ENCODE results near the gene TMPRSS4.

Gene TMPRSS4

GRCh38 chr11:118135051-118135795 lies 58.3 kb downstream of the TMPRSS4 start:
- no peak for DNase-seq (ENCODE audit: low read depth, low spot score)

- DNase-seq (ENCODE audit: low read depth, low spot score), result no peak
Observed at GRCh38 chr11:118135796-118136165, 58.9 kb downstream of the TMPRSS4 start.

- DNase-seq (ENCODE audit: low read depth, low spot score), result no peak
Observed at GRCh38 chr11:118136341-118136740, 59.5 kb downstream of the TMPRSS4 start.

- no peak for DNase-seq (ENCODE audit: low read depth, low spot score)
Observed at GRCh38 chr11:118136801-118137200, 59.9 kb downstream of the TMPRSS4 start.

- no peak for DNase-seq (ENCODE audit: low read depth, low spot score)
Observed at GRCh38 chr11:118138839-118139420, 62.1 kb downstream of the TMPRSS4 start.

GRCh38 chr11:118139578-118139977 lies 62.7 kb downstream of the TMPRSS4 start:
- no peak for DNase-seq (ENCODE audit: low read depth, low spot score)

GRCh38 chr11:118142081-118142480 lies 65.2 kb downstream of the TMPRSS4 start:
- DNase-seq (ENCODE audit: low read depth, low spot score), result no peak

- no peak for DNase-seq (ENCODE audit: low read depth, low spot score)
Observed at GRCh38 chr11:118142809-118143208, 65.9 kb downstream of the TMPRSS4 start.

GRCh38 chr11:118143661-118144185 lies 66.8 kb downstream of the TMPRSS4 start:
- DNase-seq (ENCODE audit: low read depth, low spot score), result no peak

GRCh38 chr11:118144301-118145268 lies 67.7 kb downstream of the TMPRSS4 start:
- DNase-seq (ENCODE audit: low read depth, low spot score), result no peak

- DNase-seq (ENCODE audit: low read depth, low spot score), result peak; percentile 88
Observed at GRCh38 chr11:118145285-118146227, 68.7 kb downstream of the TMPRSS4 start.

GRCh38 chr11:118146554-118146953 lies 69.7 kb downstream of the TMPRSS4 start:
- no peak for DNase-seq (ENCODE audit: low read depth, low spot score)

- DNase-seq (ENCODE audit: low read depth, low spot score), result no peak
Observed at GRCh38 chr11:118147502-118147901, 70.6 kb downstream of the TMPRSS4 start.

- DNase-seq (ENCODE audit: low read depth, low spot score), result no peak
Observed at GRCh38 chr11:118148240-118148639, 71.4 kb downstream of the TMPRSS4 start.

- peak; percentile 79 for DNase-seq (ENCODE audit: low read depth, low spot score)
Observed at GRCh38 chr11:118148856-118149255, 72.0 kb downstream of the TMPRSS4 start.

- no peak for DNase-seq (ENCODE audit: low read depth, low spot score)
Observed at GRCh38 chr11:118149493-118149892, 72.6 kb downstream of the TMPRSS4 start.

- DNase-seq (ENCODE audit: low read depth, low spot score), result peak; percentile 46
Observed at GRCh38 chr11:118151431-118151830, 74.6 kb downstream of the TMPRSS4 start.

GRCh38 chr11:118152020-118152551 lies 75.2 kb downstream of the TMPRSS4 start:
- DNase-seq (ENCODE audit: low read depth, low spot score), result peak; percentile 29

- peak; percentile 84 for DNase-seq (ENCODE audit: low read depth, low spot score)
Observed at GRCh38 chr11:118152552-118153471, 75.9 kb downstream of the TMPRSS4 start, which contains the start of gene SCN4B. SCN4B (minus strand) TSS chr11:118152823; CDS start chr11:118152673, 150 bp downstream.

All from astrocyte of the hippocampus (primary cell).